HEK293 (cell line): ENCODE measurements around the gene ABT1.

Experiments used
- GLI4 ChIP-seq: fragments of 450-650 bp; formaldehyde crosslinking; IDR thresholded peaks from 2 replicates; pipeline ENCODE4 v1.5.1; 2016; ENCODE audit warnings: missing biosample characterization, missing genetic modification characterization
- KLF9 ChIP-seq: fragments of 450-650 bp; formaldehyde crosslinking; IDR thresholded peaks from 2 replicates; pipeline ENCODE4 v1.5.1; 2016; ENCODE audit warnings: missing biosample characterization, missing genetic modification characterization, low read depth
- MZF1 ChIP-seq: fragments of 450-650 bp; formaldehyde crosslinking; IDR thresholded peaks from 2 replicates; pipeline ENCODE4 v1.5.1; 2017; ENCODE audit warnings: missing biosample characterization, missing genetic modification characterization, borderline replicate concordance
- SP3 ChIP-seq: fragments of 450-650 bp; formaldehyde crosslinking; IDR thresholded peaks from 2 replicates; pipeline ENCODE4 v1.5.1; 2016; ENCODE audit warnings: missing biosample characterization, missing genetic modification characterization
- ZBTB7A ChIP-seq: fragments of 450-650 bp; formaldehyde crosslinking; IDR thresholded peaks from 2 replicates; pipeline ENCODE4 v1.5.1; 2016; ENCODE audit warnings: low read depth, missing biosample characterization, missing genetic modification characterization
- ZFHX2 ChIP-seq: fragments of 450-650 bp; formaldehyde crosslinking; conservative IDR thresholded peaks from 2 replicates; pipeline ENCODE4 v1.5.1; 2016; ENCODE audit warnings: missing biosample characterization, missing genetic modification characterization
- ZFP3 ChIP-seq: fragments of 450-650 bp; formaldehyde crosslinking; IDR thresholded peaks from 2 replicates; pipeline ENCODE4 v1.5.1; 2016; ENCODE audit warnings: low read depth, missing biosample characterization, missing genetic modification characterization
- ZNF10 ChIP-seq: fragments of 450-650 bp; formaldehyde crosslinking; IDR thresholded peaks from 2 replicates; pipeline ENCODE4 v1.5.1; 2017; ENCODE audit warnings: missing biosample characterization, missing genetic modification characterization
- ZNF146 ChIP-seq: fragments of 450-650 bp; formaldehyde crosslinking; IDR thresholded peaks from 2 replicates; pipeline ENCODE4 v1.5.1; 2016; ENCODE audit warnings: missing biosample characterization, missing genetic modification characterization
- ZNF155 ChIP-seq: fragments of 450-650 bp; formaldehyde crosslinking; IDR thresholded peaks from 2 replicates; pipeline ENCODE4 v1.5.1; 2016; ENCODE audit warnings: missing biosample characterization, missing genetic modification characterization
- ZNF157 ChIP-seq: fragments of 450-650 bp; formaldehyde crosslinking; IDR thresholded peaks from 2 replicates; pipeline ENCODE4 v1.5.1; 2016; ENCODE audit warnings: missing biosample characterization, missing genetic modification characterization
- ZNF202 ChIP-seq: fragments of 450-650 bp; formaldehyde crosslinking; IDR thresholded peaks from 2 replicates; pipeline ENCODE4 v1.5.1; 2016; ENCODE audit warnings: missing biosample characterization, missing genetic modification characterization, borderline replicate concordance
- ZNF239 ChIP-seq: fragments of 450-650 bp; formaldehyde crosslinking; IDR thresholded peaks from 2 replicates; pipeline ENCODE4 v1.5.1; 2016; ENCODE audit warnings: missing biosample characterization, missing genetic modification characterization
- ZNF24 ChIP-seq: fragments of 450-650 bp; formaldehyde crosslinking; IDR thresholded peaks from 2 replicates; pipeline ENCODE4 v1.5.1; 2016; ENCODE audit warnings: missing biosample characterization, missing genetic modification characterization
- ZNF335 ChIP-seq: fragments of 450-650 bp; formaldehyde crosslinking; conservative IDR thresholded peaks from 2 replicates; pipeline ENCODE4 v1.5.1; 2016; ENCODE audit warnings: missing biosample characterization, missing genetic modification characterization
- ZNF37A ChIP-seq: fragments of 450-650 bp; IDR thresholded peaks from 2 replicates; pipeline ENCODE4 v1.5.1; 2018; ENCODE audit warnings: missing biosample characterization, missing genetic modification characterization
- ZNF398 ChIP-seq: fragments of 450-650 bp; formaldehyde crosslinking; IDR thresholded peaks from 2 replicates; pipeline ENCODE4 v1.5.1; 2017; ENCODE audit warnings: missing biosample characterization, missing genetic modification characterization
- ZNF433 ChIP-seq: fragments of 450-650 bp; formaldehyde crosslinking; IDR thresholded peaks from 2 replicates; pipeline ENCODE4 v1.5.1; 2016; ENCODE audit warnings: missing biosample characterization, missing genetic modification characterization, low read depth
- ZNF473 ChIP-seq: fragments of 450-650 bp; formaldehyde crosslinking; IDR thresholded peaks from 2 replicates; pipeline ENCODE4 v1.5.1; 2017; ENCODE audit warnings: missing biosample characterization, missing genetic modification characterization
- ZNF48 ChIP-seq: fragments of 450-650 bp; formaldehyde crosslinking; IDR thresholded peaks from 2 replicates; pipeline ENCODE4 v1.5.1; 2016; ENCODE audit warnings: missing biosample characterization, missing genetic modification characterization
- ZNF555 ChIP-seq: fragments of 450-650 bp; formaldehyde crosslinking; conservative IDR thresholded peaks from 2 replicates; pipeline ENCODE4 v1.5.1; 2017; ENCODE audit warnings: missing biosample characterization, mild to moderate bottlenecking, missing genetic modification characterization, inconsistent platforms
- ZNF558 ChIP-seq: fragments of 450-650 bp; formaldehyde crosslinking; IDR thresholded peaks from 2 replicates; pipeline ENCODE4 v1.5.1; 2016; ENCODE audit warnings: missing biosample characterization, missing genetic modification characterization
- ZNF610 ChIP-seq: fragments of 450-650 bp; formaldehyde crosslinking; IDR thresholded peaks from 2 replicates; pipeline ENCODE4 v1.5.1; 2016; ENCODE audit warnings: missing biosample characterization, missing genetic modification characterization, borderline replicate concordance
- ZNF654 ChIP-seq: fragments of 450-650 bp; formaldehyde crosslinking; IDR thresholded peaks from 2 replicates; pipeline ENCODE4 v1.5.1; 2016; ENCODE audit warnings: low read depth, missing biosample characterization, missing genetic modification characterization
- ZNF785 ChIP-seq: fragments of 450-650 bp; formaldehyde crosslinking; IDR thresholded peaks from 2 replicates; pipeline ENCODE4 v1.5.1; 2016; ENCODE audit warnings: missing biosample characterization, missing genetic modification characterization
- ZSCAN30 ChIP-seq: fragments of 450-650 bp; IDR thresholded peaks from 2 replicates; pipeline ENCODE4 v1.5.1; 2018; ENCODE audit warnings: missing biosample characterization, mild to moderate bottlenecking, missing genetic modification characterization, moderate library complexity
- TF ChIP-seq, protein P1 (sequence below): fragments of 450-650 bp; formaldehyde crosslinking; conservative IDR thresholded peaks from 2 replicates; pipeline ENCODE4 v1.5.1; 2016; ENCODE audit warnings: low read depth, missing biosample characterization, missing genetic modification characterization
- TF ChIP-seq, protein P2 (sequence below): fragments of 450-650 bp; formaldehyde crosslinking; IDR thresholded peaks from 2 replicates; pipeline ENCODE4 v1.5.1; 2017; ENCODE audit warnings: missing biosample characterization, mild to moderate bottlenecking, missing genetic modification characterization, moderate library complexity
- TF ChIP-seq, protein P3 (sequence below): fragments of 450-650 bp; IDR thresholded peaks from 2 replicates; pipeline ENCODE4 v1.5.1; 2018; ENCODE audit warnings: missing biosample characterization, mild to moderate bottlenecking, missing genetic modification characterization
- TF ChIP-seq, protein P4 (sequence below): fragments of 450-650 bp; formaldehyde crosslinking; IDR thresholded peaks from 2 replicates; pipeline ENCODE4 v1.5.1; 2016; ENCODE audit warnings: missing biosample characterization, missing genetic modification characterization

Gene ABT1

DNA sequence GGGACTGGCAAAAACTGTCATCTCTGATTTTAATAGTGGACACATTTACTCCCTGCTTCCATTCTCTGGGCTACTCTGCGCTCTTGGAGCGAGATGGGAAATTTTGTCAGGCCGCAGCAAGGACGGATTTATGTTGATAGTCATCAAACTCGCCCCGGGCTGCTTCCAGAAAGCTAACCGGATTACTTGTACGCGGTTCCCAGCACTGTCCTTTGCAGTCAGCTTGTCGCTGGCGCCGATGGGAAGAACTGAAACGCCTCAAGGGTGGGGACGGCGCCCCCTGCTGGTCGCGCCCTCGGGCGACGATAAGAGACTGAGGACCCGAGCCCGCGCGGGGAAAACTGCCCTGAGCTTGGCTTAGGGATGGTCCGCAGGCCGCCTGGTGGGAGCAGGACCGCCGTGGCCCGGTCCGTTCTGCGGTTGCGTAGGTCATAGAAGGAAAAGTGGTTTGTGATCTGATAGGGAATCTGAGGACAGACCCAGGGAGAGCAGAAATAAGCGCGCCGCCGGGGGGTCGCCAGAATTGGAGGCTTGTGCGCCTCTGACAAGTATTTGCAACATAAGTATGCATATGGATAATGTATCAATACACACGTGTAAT lies 984 bp upstream of the ABT1 start (continued):
- TF ChIP-seq, protein P1, sequence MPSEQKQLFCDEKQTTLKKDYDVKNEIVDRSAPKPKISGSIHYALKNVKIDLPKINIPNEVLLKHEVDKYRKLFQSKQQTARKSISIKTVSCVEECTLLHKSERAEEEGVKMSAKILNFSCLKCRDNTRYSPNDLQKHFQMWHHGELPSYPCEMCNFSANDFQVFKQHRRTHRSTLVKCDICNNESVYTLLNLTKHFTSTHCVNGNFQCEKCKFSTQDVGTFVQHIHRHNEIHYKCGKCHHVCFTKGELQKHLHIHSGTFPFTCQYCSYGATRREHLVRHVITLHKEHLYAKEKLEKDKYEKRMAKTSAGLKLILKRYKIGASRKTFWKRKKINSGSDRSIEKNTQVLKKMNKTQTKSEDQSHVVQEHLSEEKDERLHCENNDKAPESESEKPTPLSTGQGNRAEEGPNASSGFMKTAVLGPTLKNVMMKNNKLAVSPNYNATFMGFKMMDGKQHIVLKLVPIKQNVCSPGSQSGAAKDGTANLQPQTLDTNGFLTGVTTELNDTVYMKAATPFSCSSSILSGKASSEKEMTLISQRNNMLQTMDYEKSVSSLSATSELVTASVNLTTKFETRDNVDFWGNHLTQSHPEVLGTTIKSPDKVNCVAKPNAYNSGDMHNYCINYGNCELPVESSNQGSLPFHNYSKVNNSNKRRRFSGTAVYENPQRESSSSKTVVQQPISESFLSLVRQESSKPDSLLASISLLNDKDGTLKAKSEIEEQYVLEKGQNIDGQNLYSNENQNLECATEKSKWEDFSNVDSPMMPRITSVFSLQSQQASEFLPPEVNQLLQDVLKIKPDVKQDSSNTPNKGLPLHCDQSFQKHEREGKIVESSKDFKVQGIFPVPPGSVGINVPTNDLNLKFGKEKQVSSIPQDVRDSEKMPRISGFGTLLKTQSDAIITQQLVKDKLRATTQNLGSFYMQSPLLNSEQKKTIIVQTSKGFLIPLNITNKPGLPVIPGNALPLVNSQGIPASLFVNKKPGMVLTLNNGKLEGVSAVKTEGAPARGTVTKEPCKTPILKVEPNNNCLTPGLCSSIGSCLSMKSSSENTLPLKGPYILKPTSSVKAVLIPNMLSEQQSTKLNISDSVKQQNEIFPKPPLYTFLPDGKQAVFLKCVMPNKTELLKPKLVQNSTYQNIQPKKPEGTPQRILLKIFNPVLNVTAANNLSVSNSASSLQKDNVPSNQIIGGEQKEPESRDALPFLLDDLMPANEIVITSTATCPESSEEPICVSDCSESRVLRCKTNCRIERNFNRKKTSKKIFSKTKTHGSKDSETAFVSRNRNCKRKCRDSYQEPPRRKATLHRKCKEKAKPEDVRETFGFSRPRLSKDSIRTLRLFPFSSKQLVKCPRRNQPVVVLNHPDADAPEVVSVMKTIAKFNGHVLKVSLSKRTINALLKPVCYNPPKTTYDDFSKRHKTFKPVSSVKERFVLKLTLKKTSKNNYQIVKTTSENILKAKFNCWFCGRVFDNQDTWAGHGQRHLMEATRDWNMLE (tag by site-specific recombination), result 0 out of 2 replicates have a peak, but pooled peaks have one; percentile 4
- TF ChIP-seq ZNF610, result 0 out of 2 replicates have a peak, but pooled peaks have one; percentile 16
- TF ChIP-seq ZFHX2 (tag by site-specific recombination), result no peak
- no peak for TF ChIP-seq ZNF48 (tag by site-specific recombination)
- no peak for TF ChIP-seq ZFP3 (tag by site-specific recombination)
- TF ChIP-seq, protein P2, sequence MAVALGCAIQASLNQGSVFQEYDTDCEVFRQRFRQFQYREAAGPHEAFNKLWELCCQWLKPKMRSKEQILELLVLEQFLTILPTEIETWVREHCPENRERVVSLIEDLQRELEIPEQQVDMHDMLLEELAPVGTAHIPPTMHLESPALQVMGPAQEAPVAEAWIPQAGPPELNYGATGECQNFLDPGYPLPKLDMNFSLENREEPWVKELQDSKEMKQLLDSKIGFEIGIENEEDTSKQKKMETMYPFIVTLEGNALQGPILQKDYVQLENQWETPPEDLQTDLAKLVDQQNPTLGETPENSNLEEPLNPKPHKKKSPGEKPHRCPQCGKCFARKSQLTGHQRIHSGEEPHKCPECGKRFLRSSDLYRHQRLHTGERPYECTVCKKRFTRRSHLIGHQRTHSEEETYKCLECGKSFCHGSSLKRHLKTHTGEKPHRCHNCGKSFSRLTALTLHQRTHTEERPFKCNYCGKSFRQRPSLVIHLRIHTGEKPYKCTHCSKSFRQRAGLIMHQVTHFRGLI (tag by site-specific recombination), result no peak
- no peak for TF ChIP-seq ZNF37A (tag by site-specific recombination)
- no peak for TF ChIP-seq ZNF473
- TF ChIP-seq ZNF24 (tag by site-specific recombination), result peak; percentile 79
- TF ChIP-seq ZNF335 (tag by site-specific recombination), result peak; percentile 6
- no peak for TF ChIP-seq ZNF398 (tag by site-specific recombination)
- TF ChIP-seq ZNF202 (tag by site-specific recombination), result no peak
- TF ChIP-seq ZNF785 (tag by site-specific recombination), result no peak
- no peak for TF ChIP-seq ZNF155 (tag by site-specific recombination)
- no peak for TF ChIP-seq ZNF433 (tag by site-specific recombination)
- no peak for TF ChIP-seq ZNF239 (tag by site-specific recombination)
- TF ChIP-seq ZBTB7A (tag by site-specific recombination), result peak; percentile 86
- no peak for TF ChIP-seq ZNF555 (tag by site-specific recombination)
- TF ChIP-seq, protein P3, sequence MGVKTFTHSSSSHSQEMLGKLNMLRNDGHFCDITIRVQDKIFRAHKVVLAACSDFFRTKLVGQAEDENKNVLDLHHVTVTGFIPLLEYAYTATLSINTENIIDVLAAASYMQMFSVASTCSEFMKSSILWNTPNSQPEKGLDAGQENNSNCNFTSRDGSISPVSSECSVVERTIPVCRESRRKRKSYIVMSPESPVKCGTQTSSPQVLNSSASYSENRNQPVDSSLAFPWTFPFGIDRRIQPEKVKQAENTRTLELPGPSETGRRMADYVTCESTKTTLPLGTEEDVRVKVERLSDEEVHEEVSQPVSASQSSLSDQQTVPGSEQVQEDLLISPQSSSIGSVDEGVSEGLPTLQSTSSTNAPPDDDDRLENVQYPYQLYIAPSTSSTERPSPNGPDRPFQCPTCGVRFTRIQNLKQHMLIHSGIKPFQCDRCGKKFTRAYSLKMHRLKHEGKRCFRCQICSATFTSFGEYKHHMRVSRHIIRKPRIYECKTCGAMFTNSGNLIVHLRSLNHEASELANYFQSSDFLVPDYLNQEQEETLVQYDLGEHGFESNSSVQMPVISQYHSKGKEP (tag by site-specific recombination), result no peak
- TF ChIP-seq KLF9, result no peak
- TF ChIP-seq ZSCAN30 (tag by site-specific recombination), result peak; percentile 75
- TF ChIP-seq, protein P4, sequence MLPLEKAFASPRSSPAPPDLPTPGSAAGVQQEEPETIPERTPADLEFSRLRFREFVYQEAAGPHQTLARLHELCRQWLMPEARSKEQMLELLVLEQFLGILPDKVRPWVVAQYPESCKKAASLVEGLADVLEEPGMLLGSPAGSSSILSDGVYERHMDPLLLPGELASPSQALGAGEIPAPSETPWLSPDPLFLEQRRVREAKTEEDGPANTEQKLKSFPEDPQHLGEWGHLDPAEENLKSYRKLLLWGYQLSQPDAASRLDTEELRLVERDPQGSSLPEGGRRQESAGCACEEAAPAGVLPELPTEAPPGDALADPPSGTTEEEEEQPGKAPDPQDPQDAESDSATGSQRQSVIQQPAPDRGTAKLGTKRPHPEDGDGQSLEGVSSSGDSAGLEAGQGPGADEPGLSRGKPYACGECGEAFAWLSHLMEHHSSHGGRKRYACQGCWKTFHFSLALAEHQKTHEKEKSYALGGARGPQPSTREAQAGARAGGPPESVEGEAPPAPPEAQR, result no peak
- TF ChIP-seq SP3 (tag by site-specific recombination), result no peak
- TF ChIP-seq MZF1 (tag by site-specific recombination), result peak; percentile 19; the same call in 1 of the 2 replicates
- TF ChIP-seq ZNF157 (tag by site-specific recombination), result no peak
- TF ChIP-seq ZNF10 (tag by site-specific recombination), result no peak
- no peak for TF ChIP-seq GLI4
- TF ChIP-seq ZNF654 (tag by site-specific recombination), result peak; percentile 54
- TF ChIP-seq ZNF146 (tag by site-specific recombination), result no peak
- no peak for TF ChIP-seq ZNF558 (tag by site-specific recombination)
